G401.6 (cell line): ENCODE results near the gene GMPR.

ENCODE experiments used
- FAIRE-seq: peaks from 2 replicates; lab custom pipeline; 2012; peaks lifted over from hg19 to GRCh38; lab: Jason Lieb, UNC

Gene GMPR

DNA sequence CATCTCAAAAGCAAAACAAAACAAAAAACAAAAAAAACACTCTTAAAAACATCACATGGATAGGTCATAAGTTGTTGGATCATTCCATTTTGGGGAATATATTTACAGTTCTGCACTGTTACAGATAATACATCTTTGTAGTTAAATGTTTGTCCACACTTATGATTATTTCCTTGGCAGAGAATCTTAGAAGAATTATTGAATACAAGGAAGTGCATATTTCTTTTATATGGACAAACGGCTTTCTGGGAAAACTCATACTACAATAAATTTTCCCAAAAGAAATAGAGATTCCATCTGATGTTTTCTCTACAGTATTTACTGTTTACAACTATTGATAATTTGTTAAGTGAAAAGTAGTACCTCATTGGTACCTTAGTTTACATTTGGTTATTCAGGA lies 33.8 kb downstream of the GMPR start:
- FAIRE-seq: no peak

DNA sequence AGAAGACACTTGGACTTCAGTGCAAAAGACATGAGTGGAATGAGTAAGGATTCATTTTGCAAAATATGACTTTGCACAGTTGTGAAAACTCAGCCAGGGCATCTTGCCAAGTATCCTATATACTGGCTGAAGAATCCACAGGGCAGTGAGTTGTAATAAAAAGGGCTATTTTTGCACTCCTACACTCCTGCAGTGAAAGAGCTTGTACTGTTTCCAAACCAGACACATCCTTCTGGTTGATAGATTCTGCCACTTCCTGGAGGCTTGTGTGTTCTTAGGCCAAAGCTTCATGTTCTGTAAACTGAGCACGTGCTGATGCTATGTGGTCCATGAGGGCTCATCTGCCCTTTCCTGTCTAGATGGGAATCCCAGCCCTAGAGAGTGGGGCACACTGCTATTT lies 34.9 kb downstream of the GMPR start:
- no peak for FAIRE-seq

DNA sequence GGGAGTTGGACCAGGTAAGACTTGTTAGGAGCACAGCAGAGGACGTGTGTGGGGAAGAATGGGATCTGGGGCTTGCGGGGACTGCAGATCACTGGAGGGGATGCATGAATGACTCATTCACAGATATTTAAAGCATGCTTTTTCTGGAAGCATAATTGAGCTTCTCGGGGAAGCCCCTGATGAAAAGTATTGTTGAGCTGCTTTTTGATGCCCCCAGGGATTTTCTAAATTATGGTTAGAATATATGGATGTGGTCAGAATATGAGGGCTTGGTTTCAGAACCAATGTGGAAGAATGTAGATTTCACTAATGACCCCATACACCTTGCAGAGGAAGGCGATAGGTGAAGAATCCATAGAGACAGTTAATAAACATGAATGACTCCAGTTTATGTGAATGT lies 36.1 kb downstream of the GMPR start:
- no peak for FAIRE-seq

GRCh38 chr6:16274885-16275589 lies 36.6 kb downstream of the GMPR start:
- no peak for FAIRE-seq

DNA sequence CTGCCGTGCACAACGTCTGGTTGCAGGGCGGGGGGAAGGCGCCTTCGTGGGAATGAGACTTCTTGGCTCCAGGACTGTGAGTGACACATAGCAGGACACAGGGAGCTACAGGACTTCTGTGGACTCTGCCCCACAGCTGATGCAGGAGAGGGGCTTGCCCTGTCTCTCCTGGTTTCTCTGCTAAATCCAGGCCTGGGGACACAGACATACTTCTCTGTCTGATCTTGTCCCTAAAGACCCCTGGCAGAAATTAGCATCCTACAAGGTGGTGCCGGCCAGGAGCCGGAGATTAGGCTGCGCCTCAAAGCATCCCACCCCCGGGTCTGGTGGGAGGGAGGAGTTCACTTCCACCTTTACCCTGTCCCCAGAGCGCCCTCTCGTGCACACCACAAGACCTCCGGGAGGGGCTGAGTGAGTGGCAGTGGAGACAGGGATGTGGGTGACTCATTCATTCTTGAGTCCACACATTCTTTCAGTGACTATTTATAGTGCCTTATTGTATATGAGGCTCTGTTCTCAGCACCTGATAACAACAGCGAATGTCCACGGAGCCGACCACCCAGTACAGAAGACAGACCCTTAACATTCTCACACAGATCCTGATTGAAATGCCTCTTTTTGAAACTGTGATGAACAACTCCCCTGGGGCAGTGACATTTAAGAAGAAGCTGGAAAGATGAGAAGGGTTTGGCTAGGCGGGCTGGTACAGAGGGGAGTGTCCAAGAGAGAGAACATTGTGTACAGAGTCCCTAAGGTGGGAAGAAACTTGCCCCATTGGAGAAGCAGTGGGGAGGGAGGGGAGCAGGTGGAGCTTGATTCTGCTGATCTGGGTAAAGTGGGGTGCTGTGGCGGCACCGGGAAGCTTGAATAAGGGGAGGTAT lies 39.0 kb downstream of the GMPR start:
- FAIRE-seq: no peak

DNA sequence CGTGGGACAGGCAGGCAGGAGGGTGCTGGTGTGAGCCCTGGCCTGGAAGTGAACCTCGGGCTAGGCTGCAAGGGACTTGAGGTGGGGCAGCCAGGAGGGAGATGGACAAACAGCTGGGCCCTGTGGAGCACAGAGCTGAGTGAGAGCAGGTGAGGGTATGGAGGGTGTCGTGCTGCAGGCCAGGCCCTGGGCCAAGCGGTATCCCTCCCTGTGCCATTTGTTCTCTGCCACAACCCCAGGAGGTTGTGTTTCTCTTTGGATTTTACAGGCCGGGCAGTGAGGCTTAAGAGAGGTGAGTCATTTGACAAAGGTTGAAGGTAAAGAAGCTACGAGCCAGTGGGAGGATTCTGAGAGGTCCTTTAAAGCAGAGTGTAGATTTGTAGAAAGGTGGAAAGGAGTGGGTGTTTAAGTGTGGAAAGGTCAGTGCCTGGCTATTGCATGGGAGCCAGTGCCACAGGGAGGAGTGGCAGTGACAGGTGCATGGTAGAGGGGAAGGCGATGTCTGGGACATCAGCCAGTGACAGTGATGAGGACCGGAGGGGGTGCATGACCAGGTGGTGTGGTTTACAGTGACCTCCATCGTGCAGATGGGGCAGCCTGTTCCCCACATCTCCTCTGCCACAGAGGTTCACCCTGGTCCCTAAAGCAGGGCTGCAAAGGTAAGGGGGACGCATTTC lies 39.8 kb downstream of the GMPR start:
- FAIRE-seq: no peak

- FAIRE-seq: no peak
Measured at GRCh38 chr6:16278750-16279149, 40.4 kb downstream of the GMPR start.

DNA sequence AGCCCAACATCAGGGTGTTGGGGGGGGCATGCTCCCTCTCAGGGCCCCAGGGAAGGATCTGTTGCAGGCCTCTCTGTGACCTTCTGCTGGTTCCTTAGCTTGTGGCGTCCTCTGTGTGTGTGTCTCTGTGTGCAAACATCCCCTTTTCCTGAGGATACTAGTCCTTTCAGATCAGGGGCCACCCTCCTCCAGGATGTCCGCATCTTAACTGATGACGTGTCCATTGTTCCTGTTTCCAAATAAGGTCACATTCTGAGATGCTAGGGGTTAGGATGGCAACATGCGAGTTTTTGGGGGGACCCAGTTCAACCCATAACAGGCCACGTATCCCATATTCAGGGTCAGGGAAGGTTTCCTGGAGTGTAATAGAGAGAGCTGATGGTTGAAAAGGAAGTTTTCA lies 40.9 kb downstream of the GMPR start:
- FAIRE-seq: no peak

GRCh38 chr6:16282370-16282769 lies 44.0 kb downstream of the GMPR start:
- FAIRE-seq: no peak

DNA sequence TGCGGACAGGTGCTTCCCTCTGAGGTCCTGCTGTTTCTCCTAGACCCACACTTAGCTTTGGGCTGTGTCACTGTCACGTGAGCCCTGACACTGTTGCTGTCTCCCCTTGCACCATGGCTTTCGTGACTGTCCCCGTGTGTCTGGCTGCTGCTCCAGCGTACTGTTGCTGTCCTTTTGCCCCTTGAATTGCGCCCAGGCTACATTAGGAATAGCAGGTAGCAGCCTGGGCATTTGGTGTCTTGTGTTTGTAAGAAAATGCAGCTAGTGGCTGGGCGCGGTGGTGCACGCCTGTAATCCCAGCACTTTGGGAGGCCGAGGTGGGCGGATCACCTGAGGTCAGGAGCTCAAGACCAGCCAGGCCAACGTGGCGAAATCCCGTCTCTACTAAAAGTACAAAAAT lies 46.1 kb downstream of the GMPR start:
- no peak for FAIRE-seq

- FAIRE-seq: no peak
Measured at GRCh38 chr6:16285467-16286150, 47.2 kb downstream of the GMPR start.

GRCh38 chr6:16286151-16286522 lies 47.8 kb downstream of the GMPR start:
- FAIRE-seq: no peak

DNA sequence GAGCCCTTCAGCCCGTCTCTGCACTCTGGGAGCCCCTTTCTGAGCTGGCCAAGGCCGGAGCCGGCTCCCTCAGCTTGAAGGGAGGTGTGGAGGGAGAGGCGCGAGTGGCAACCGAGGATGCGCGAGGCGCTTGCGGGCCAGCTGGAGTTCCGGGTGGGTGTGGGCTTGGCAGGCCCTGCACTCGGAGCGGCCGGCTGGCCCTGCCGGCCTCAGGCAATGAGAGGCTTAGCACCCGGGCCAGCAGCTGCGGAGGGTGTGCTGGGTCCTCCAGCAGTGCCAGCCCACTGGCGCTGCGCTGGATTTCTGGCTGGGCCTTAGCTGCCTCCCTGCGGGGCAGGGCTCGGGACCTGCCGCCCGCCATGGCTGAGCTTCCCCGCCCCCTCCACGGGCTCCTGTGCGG lies 49.8 kb downstream of the GMPR start:
- no peak for FAIRE-seq

DNA sequence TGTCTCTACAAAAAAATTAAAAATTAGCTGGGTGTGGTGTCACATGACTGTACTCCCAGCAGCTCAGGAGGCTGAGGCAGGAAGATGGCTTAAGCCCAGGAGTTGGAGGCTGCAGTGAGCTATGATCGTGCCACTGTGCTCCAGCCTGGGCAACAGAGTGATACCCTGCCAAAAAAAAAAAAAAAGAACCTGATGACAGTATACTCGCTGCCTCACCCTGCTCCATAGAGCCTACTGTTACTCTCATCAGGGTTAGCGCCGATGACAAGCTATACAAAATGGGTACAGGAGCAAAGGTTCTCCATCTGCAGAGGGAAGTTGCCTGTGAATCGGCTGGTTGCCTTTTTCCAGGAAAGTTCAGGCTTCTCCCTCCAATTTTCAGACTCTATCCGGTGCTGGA lies 53.4 kb downstream of the GMPR start:
- no peak for FAIRE-seq

DNA sequence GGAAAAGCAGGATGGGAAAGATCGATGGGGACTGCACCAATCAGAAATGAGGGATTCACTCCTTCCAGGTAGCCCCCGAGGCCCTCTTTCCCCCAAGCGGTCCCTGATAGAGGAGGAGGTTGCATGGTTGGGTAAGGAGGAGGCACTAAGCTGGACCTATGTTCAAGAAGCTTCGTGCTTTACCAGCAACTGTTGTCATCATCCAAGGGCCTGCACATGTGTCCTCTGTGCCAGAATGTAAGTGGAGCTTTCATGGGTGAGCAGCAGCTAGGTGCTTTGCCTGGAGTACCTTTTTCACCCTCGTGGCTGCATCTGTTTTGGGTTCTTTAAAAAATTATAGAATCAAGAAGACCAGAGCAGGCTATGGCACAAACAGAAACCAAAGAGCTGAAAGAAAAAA lies 54.0 kb downstream of the GMPR start:
- no peak for FAIRE-seq

GRCh38 chr6:16292942-16293341 lies 54.6 kb downstream of the GMPR start:
- no peak for FAIRE-seq

DNA sequence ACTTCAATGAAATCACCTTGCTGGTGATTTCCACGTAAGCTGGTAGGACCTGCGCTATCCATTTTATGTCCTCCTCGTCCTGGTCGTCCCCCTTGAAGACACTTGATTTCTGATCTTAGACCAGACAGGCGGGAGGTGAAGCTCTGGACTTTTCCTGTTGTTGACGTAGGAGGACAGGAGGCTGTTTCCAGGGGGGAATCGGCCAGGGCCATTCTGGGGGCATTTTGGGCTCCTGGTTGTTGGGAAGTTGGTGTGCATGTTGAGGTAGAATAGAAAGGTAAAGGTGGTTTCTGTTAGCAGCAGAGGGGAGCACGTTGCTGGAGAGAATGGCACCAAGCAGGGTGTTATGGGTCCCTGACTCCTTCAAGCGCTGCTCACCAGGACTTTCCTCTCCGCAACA lies 56.0 kb downstream of the GMPR start:
- no peak for FAIRE-seq

- FAIRE-seq: no peak
Measured at GRCh38 chr6:16295060-16295459, 56.7 kb downstream of the GMPR start.

- FAIRE-seq: no peak
Measured at GRCh38 chr6:16295471-16295870, 57.1 kb downstream of the GMPR start.

DNA sequence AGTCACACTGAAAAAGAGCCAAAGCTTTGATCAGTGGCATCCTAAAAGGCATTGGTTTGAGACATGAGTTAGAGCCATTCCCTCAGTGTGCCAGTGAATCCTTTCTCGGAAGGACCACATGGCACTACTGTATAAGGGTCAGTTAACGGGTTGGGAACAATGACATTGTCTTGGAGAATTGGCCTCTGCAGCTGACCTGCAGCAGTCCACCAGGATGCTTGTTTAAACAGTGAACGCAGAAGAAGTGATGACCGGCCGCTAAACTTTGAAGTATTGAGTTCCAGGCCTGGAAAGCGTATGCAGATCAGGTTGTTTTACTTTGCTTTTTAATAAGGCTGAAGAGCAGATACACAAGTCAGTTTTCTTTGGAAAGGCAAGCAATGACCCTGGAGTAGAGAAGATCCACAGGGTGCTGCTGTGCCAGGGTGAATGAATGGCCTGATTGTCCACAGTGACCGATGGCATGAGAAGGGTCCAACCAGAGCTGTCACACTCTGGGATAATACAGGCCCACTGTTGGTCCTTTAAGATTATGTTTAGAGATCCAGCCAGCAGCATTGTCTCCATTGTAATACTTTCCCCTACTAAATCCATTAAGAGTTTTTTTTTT lies 57.8 kb downstream of the GMPR start:
- FAIRE-seq: no peak

DNA sequence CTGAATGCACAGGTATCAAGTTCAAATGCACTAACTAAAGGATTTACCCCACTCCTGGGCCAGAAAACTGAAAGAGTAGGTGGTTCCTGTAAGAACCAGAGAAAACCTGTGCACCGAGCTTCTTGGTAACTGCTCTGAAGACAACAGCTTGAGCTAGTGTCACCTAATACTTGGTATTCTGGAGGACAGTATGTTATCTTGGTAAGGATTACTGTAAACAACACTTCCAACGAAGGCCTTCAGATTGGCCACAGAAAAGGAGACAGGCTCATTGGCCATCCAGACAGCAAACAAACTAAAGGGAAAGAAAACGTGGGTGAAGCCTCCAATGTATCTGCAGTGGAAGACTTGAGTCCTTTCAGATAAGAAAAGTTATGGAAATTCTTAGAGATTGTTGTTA lies 61.5 kb downstream of the GMPR start:
- FAIRE-seq: no peak

- FAIRE-seq: no peak
Measured at GRCh38 chr6:16301511-16301910, 63.1 kb downstream of the GMPR start.
